Measurements from ENCODE around the gene FXYD4. TPM values are rescaled to one million over a fixed set of nuclear protein-coding genes. Genes with fewer than 3 reads are reported as not detected.

FXYD4 gene
- total RNA-seq, 2 experiments from 2014 or later, result not detected

- Histone ChIP-seq H3K4me2 (ENCODE audit: low read length) (peak overlapping the region; percentile 91), H2AFZ (ENCODE audit: low read length) (no peak overlapping the region), H3K36me3 (ENCODE audit: insufficient read depth, low read length) (peaks cover 55% of the 10 kb centered on the region), H3K9me2 (ENCODE audit: insufficient read depth, low read length) (no peaks in the 10 kb centered on the region), H4K20me1 (ENCODE audit: insufficient read depth, low read length) (peaks cover 19% of the 10 kb centered on the region; the same call in 1 of the 2 replicates), H3K4me1 (ENCODE audit: insufficient read depth, low read length, poor library complexity, severe bottlenecking) (peaks cover 46% of the 10 kb centered on the region), H3K9me3 (ENCODE audit: low read length) (no peaks in the 10 kb centered on the region), H3K27ac (ENCODE audit: low read depth, low read length, poor library complexity, severe bottlenecking) (peak overlapping the region; percentile 82), H3K4me3 (ENCODE audit: low read depth, low read length, poor library complexity, severe bottlenecking) (peak overlapping the region; percentile 92), H3K79me2 (ENCODE audit: insufficient read depth, low read depth, low read length) (peaks cover 72% of the 10 kb centered on the region)
- ChIA-PET POLR2A (interaction anchor here (0.6 to 1.4 kb wide), 8 partner anchors 10 to 273 kb away, joined by 3 to 13 read pairs (median 4); no protein-coding TSS in a partner anchor), CTCF (ENCODE audit: unreplicated experiment) (interaction anchor here (0.6 kb wide), 1 partner anchor 50 kb away, joined by 3 read pairs; no protein-coding TSS in a partner anchor)
- TF ChIP-seq EZH2phosphoT487 (IDR thresholded peaks at IDR 0.05; ENCODE audit: borderline replicate concordance, low read depth, low read length), result no peak
- peak; percentile 66 for TF ChIP-seq CTCF (conservative IDR thresholded peaks at IDR 0.05; ENCODE audit: low read length)
- peak; percentile 89 for DNase-seq (ENCODE audit: low spot score)
- intact Hi-C loops (cut with micrococcal nuclease; ENCODE audit: unreplicated experiment), result loop anchor here (1.0 to 2.0 kb wide), 2 partner anchors 10 to 29 kb away; partner anchors contain the start of gene ZNF487
- TSS peak; percentile 47 for BruUV-seq (replicated peaks)
These were observed 36.3 kb downstream of the FXYD4 start for GRCh38 chr10:43407576-43408330.

- CTCF ChIA-PET (ENCODE audit: unreplicated experiment), result no interaction called here
- peak overlapping the region; percentile 92 for H3K4me3 ChIP-seq (ENCODE audit: low read depth, low read length, poor library complexity, severe bottlenecking)
These were observed 36.9 kb downstream of the FXYD4 start for GRCh38 chr10:43408331-43408709.

More at GRCh38 chr10:43408331-43408709, 36.9 kb downstream of the FXYD4 start:
- peaks cover 15% of the 10 kb centered on the region; the same call in 1 of the 2 replicates for H4K20me1 ChIP-seq (ENCODE audit: insufficient read depth, low read length)
- no peaks in the 10 kb centered on the region for H3K9me2 ChIP-seq (ENCODE audit: insufficient read depth, low read length)
- peaks cover 67% of the 10 kb centered on the region for H3K79me2 ChIP-seq (ENCODE audit: insufficient read depth, low read depth, low read length)
- intact Hi-C loops (cut with micrococcal nuclease; ENCODE audit: unreplicated experiment), result loop anchor here (2.0 kb wide), 1 partner anchor 28 kb away; the partner anchor contains the start of gene ZNF487
- DNase-seq (ENCODE audit: low spot score), result no peak
- no TSS peak for BruUV-seq (replicated peaks)
- H3K27ac ChIP-seq (ENCODE audit: low read depth, low read length, poor library complexity, severe bottlenecking), result peak overlapping the region; percentile 82
- peak overlapping the region; percentile 91 for H3K4me2 ChIP-seq (ENCODE audit: low read length)
- H2AFZ ChIP-seq (ENCODE audit: low read length), result no peak overlapping the region
- no peaks in the 10 kb centered on the region for H3K9me3 ChIP-seq (ENCODE audit: low read length)
- TF ChIP-seq EZH2phosphoT487 (IDR thresholded peaks at IDR 0.05; ENCODE audit: borderline replicate concordance, low read depth, low read length) (no peak), CTCF (conservative IDR thresholded peaks at IDR 0.05; ENCODE audit: low read length) (no peak; the same call in 1 of the 2 replicates)
- POLR2A ChIA-PET, result interaction anchor here (0.8 to 1.4 kb wide), 4 partner anchors 41 to 274 kb away, joined by 3 to 13 read pairs (median 4); no protein-coding TSS in a partner anchor
- H3K36me3 ChIP-seq (ENCODE audit: insufficient read depth, low read length), result peaks cover 50% of the 10 kb centered on the region
- peaks cover 40% of the 10 kb centered on the region for H3K4me1 ChIP-seq (ENCODE audit: insufficient read depth, low read length, poor library complexity, severe bottlenecking)

Data from OCI-LY7 (cell line).